Stimulated activated CD8-positive, alpha-beta memory T cell treated with anti-CD3 and anti-CD28 coated beads, Interleukin-2, amount 100 ng/mL, for 1 hour (primary cell): ENCODE results near the gene NOX3.
"Not testable (repeated sequence)": the region's sequence is repeated elsewhere in the genome, so short reads cannot be mapped to it uniquely, and the experiment has no call there.

Source experiments
- DNase-seq, 2 donors: peaks; one replicate each; pipeline ENCODE4 v3.0.0-alpha.2; 2020; ENCODE audit warnings: low read depth in 2 of 2

Gene NOX3

DNA sequence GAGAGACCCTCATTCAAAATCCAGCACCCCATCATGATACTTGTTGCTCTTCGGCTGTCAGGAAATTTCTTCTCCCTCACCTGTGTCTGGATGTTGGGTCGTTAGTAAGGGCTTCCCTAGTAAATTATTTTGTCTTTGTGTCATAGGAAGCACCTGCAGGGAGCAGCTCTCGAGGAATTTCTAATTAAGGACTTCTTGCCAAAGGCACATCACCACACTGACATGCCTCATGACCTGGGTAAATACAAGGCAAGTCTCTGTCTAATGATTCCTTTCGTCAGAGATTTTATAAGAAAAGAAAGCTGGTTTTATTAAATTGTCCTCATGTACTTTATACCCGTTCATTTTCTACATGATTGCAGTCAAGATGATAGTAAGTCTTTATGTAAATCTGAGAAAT, at the start of gene NOX3:
TSS of gene NOX3 (minus strand) at position 74 of the 400 bp plus-strand sequence. CDS start at position 35, 39 bp downstream.
- no peak for DNase-seq

DNA sequence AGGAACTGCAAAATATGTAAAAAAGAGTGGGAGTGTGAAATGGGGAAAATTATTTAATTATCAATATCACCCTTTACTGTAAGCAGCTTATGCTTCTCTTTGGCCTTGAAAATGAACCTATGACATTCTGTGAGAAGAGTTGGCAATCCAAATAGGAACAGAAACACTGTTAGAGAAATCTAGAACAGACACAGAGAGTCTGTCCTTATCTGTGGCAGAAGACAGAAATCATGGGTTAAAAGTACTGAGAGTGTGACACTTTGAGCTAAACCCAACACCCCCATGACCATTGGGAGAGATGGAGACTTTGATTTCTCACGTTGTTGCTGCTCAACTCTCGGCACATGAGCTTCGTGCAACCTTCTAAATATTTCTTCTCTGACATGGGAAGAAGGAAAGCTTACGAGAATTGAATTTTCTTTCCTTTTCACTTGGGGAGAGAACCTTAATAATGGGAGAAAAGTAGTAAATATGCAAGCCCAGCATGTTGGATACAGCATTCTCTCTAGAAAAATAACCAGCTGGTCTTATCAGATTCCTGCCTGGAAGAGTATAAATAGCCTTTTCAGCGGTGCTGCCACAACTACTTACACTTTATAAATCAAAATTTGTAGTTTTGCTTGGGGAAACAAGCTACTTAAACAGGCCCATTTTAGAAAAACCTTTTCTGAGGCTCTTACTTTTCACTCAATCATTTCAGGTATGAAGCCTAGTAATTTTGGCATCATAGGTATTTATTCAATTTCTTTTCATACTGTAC, 49.4 kb upstream of the NOX3 start:
- no peak for DNase-seq

GRCh38 chr6:155502393-155502792, 46.8 kb upstream of the NOX3 start:
- no peak for DNase-seq

DNA sequence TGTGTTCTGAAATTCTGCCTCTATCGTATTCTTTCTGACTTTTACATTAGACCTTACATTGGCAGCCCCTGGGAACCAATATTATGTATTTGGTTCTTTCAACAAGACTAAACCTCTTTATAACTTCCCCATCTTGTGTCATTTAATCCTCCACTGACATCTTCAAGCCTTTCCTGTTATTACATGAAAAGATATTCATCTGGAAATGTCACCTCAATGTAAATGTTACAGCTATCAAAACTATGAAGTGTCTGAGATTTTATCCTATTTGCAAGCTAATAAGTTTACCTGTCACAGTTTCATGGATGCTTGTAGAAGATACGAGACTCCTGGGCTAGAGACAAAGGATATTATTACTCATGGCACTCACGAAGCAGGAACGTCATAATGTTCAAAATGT, 43.9 kb upstream of the NOX3 start:
- no peak for DNase-seq

- DNase-seq: no peak
Measured at GRCh38 chr6:155498370-155498769, 42.7 kb upstream of the NOX3 start.

DNA sequence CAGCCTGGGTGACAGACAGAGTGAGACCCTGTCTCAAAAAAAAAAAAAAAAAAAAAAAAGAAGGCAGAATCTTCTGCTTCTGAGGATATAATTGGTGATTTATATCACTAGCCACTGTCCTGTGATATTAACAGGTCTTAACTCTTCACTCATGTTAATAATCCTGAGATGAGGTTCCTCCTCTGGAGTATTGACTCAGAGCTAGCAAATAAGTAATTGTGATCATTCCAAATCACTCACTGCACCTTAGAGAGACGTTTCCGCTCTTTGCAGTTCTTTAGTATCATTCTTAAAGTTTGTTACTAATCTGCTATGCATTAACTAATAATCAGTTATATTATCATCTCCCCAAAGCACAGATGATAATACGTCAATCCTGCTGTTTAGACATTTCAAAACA, 41.6 kb upstream of the NOX3 start:
- DNase-seq: no peak

- DNase-seq: no peak
Measured at GRCh38 chr6:155495011-155495768, 39.6 kb upstream of the NOX3 start.

DNA sequence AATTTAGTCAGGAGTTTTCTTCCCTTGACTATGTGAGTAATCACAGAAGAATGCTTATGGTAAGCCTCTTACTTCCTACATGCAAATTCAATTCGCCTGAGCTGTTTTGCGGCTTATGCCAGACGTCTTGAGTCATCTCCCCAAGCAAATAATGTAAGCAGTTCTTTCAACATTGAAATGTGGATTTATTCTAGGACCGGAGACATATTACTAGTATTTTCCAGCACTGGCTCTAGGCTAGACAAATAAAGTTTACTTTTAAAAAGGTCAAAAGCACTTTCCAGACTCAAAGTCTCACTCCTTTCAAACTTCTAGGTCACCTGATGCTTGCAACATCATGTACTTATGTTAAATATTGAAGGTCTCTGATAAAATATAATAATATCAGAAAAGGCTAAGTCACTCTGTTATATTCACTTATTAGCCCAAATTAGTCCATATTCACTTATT, 38.1 kb upstream of the NOX3 start:
- no peak for DNase-seq

DNA sequence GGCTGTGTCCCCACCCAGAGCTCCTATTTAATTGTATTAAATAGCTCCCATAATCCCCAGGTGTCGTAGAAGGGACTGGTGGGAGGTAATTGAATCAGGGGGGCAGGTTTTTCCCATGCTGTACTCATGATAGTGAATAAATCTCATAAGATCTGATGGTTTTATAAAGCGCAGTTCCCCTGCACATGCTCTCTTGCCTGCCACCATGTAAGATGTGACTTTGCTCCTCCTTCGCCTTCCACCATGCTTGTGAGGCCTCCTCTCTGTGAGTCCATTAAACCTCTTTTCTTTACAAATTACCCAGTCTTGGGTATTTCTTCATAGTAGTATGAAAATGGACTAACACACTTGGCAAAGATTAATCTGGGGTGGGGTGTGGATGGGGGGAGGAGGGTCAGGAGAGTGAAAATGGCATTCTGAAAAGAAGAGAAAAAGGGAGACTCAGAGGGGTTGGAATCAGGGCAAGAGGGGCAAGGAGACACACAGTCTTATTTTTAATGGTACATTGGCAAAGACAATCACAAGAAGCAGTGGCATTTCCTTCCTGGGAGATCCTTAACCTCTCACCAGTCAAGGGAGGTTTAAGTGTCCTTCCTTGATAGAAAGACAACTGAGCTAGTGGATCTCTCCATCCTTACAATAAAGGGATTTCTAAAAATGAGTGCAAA, 37.5 kb upstream of the NOX3 start:
- DNase-seq: no peak

DNA sequence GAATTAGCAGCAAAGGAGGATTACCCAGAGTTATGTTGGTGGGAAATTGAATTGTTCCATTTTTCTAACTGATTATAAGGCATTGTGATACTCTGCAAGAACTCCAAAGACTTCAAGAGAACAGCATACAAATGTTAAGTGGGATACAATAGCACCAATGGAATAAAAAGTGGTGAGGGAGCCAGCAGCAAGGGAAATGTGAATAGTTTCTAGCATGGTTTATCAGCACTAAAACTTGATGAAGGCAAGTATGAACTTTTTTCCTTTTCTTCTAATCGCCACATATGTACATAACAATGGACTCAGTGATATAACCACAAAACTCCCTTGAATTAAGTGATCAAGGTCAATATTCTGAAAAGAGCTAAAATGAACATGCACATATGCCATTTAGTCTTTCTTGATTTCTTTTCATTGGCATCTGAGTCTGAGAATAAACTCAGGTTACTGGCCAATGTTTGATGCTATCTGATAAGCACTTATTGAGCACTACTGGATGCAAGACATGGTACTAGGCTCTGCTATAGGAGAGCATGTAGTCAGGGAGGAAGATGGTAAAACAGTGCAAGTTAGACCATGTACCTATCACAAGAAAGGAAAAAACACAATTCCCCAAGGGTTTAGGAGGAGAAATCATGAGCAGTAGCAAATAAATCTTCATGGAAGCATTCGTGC, 36.6 kb upstream of the NOX3 start:
- no peak for DNase-seq

- no peak for DNase-seq
Measured at GRCh38 chr6:155491421-155491820, 35.8 kb upstream of the NOX3 start.

- not testable (repeated sequence) for DNase-seq
Measured at GRCh38 chr6:155488197-155488596, 32.6 kb upstream of the NOX3 start.

DNA sequence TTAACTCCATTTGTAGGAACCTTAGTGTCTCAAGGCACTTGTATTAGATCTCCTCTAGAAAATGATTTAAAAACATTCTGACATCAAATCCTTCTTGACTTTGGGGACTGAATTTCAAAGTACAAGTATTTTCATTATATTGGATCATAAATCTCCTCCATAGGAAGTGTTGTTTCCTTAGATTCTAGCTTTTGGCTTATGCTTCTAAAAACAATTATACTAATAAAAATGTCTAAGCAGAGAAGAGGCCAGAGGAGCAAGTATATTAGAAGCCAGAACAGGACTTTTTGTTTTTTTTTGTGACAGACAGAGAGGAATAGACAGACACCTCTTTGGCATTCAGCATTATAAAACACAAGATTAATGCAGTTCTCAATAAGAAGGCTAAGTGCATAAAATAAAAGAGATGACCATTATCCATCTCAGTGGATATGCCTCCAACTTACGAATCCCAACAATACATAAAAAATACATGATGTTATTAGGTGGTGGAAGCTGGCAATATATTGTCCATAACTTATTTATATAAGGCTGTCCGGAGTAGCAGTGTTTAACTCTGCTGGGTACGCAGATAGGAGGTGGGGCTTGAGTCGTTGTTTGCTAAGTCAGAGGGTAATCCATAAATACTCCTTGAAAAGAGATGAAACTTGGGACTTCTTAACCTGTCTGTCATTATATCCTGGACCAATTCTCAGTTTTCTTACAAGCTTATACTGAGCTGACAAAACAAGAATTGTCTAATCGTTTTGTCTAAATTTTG, 31.9 kb upstream of the NOX3 start:
- DNase-seq: no peak

GRCh38 chr6:155486721-155487294, 31.2 kb upstream of the NOX3 start:
- no peak for DNase-seq

DNA sequence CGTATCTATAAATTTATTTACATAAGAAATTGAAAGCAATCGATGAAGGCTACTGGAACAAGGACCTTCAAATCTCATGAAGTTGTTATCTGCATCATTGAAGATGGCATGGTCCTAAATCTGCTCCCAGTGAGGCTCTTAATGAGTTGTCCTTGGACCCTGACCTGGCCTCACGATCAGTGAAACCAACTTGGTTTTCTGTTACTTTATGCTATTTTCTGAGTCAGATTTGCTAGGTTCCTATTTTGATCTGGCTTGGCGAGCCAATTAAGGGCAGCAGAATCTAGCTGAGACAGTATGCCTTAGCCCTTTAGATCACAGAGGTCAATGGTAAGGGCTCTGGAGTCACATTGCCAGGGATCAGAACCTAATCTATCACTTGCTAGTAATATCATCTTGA, 30.1 kb upstream of the NOX3 start:
- DNase-seq: no peak

GRCh38 chr6:155483858-155484257, 28.2 kb upstream of the NOX3 start:
- no peak for DNase-seq

GRCh38 chr6:155481215-155481614, 25.6 kb upstream of the NOX3 start:
- no peak for DNase-seq

DNA sequence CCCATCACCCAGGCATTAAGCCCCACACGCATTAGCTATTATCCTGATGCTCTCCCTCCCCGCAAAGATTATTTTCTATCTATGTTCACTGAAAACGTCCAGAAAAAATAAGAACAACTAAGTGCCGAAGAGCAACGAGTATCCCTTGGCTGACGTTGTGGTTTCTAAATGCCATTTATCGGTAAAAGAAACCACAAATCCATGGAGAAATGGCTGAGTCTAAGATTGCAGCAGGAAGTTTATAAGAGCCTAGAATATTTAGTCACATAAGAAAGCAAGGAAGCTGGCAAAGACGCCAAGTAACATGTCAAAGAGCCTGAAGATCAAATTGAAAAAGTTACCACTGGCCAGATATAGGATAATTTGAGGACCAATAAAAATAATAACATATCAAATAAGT, 18.1 kb upstream of the NOX3 start:
- DNase-seq: no peak

DNA sequence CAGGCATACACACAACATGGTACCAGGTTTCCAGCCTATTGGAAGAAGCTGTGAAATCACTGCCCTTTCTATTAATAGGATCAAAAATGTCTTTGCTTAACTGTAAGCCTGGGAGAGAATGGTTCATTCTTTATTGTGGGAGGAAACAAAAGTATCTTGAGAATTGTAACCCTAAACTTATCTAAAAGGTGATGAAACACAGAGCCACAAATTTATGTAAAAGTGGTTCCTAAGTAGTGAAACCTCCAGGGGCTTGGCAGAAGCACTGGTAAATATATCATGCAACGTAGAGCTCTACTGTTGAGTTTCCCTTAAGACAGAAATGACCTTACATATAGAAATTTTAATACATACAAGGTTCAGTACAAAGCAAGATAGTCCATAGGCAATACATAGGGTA, 17.2 kb upstream of the NOX3 start:
- no peak for DNase-seq

GRCh38 chr6:155470979-155471616, 15.5 kb upstream of the NOX3 start:
- not testable (repeated sequence) for DNase-seq
